GM06990 (cell line): Measurements from ENCODE around the gene FAM13C.

ENCODE experiments used
- DNase-seq: peaks from one replicate; pipeline ENCODE4 v3.0.0-alpha.2; 2011; ENCODE audit not compliant: insufficient read length; ENCODE audit errors: extremely low read depth
- H3K27me3 ChIP-seq: replicated peaks from 2 replicates; pipeline ENCODE4 v1.6.0; 2011; ENCODE audit warnings: low read length; ENCODE audit not compliant: control insufficient read depth, insufficient read depth
- H3K36me3 ChIP-seq: 2 replicates; pipeline ENCODE4 v1.5.1; 2011; ENCODE audit warnings: low read length; ENCODE audit not compliant: control insufficient read depth, insufficient read depth
- H3K4me3 ChIP-seq: replicated peaks from 2 replicates; pipeline ENCODE4 v1.5.1; 2011; ENCODE audit warnings: low read depth, mild to moderate bottlenecking, control low read depth, low read length
- TF ChIP-seq, protein P1 (sequence below): IDR thresholded peaks from 2 replicates; pipeline ENCODE4 v1.5.1; 2011; ENCODE audit warnings: low read length, control low read depth, mild to moderate bottlenecking, inconsistent platforms; ENCODE audit not compliant: insufficient read depth, poor library complexity, severe bottlenecking

FAM13C gene

DNA sequence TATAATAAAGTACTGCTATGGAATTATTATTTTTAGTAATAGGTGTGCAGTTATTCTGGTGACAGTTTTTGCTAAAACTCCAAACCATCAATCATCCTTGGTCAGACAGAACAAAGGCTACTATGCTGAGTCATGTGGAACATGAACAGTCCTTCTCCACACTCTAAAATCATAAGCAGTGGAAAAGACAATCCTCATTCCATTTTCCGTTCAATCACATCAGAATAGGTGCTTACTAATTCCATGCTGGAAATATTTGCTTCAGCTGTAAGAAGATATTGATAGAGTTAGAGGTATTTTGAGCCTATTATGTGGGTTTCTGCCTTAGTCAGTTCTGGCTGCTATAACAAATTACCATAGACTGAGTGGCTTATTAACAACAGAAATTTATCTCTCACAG, 82.9 kb downstream of the FAM13C start:
- Histone ChIP-seq H3K36me3 (no peaks in the 10 kb centered on the region), H3K27me3 (no peaks in the 10 kb centered on the region), H3K4me3 (no peak overlapping the region)
- TF ChIP-seq, protein P1, sequence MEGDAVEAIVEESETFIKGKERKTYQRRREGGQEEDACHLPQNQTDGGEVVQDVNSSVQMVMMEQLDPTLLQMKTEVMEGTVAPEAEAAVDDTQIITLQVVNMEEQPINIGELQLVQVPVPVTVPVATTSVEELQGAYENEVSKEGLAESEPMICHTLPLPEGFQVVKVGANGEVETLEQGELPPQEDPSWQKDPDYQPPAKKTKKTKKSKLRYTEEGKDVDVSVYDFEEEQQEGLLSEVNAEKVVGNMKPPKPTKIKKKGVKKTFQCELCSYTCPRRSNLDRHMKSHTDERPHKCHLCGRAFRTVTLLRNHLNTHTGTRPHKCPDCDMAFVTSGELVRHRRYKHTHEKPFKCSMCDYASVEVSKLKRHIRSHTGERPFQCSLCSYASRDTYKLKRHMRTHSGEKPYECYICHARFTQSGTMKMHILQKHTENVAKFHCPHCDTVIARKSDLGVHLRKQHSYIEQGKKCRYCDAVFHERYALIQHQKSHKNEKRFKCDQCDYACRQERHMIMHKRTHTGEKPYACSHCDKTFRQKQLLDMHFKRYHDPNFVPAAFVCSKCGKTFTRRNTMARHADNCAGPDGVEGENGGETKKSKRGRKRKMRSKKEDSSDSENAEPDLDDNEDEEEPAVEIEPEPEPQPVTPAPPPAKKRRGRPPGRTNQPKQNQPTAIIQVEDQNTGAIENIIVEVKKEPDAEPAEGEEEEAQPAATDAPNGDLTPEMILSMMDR, result no peak
- no peak for DNase-seq

DNA sequence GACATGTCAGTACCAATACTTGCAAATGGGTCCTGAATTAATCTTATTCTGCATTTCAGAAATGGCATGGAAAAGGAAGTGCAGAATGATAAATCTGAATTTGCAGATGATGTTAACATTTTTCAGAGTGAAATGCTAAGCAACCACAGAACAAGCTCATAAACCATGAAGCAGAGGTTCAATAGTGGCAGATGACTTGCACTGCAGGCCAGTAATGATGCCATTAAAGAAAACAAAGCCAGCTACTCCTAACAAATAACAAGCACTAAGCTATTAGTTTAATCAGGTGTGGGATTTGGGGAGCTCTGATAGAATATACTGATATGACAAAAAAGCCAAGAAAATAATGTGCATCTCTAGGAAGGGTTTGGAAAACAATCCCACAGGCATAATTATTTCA, 85.4 kb downstream of the FAM13C start:
- Histone ChIP-seq H3K36me3 (no peaks in the 10 kb centered on the region), H3K27me3 (no peaks in the 10 kb centered on the region), H3K4me3 (no peak overlapping the region)
- no peak for DNase-seq
- TF ChIP-seq, protein P1, result no peak

DNA sequence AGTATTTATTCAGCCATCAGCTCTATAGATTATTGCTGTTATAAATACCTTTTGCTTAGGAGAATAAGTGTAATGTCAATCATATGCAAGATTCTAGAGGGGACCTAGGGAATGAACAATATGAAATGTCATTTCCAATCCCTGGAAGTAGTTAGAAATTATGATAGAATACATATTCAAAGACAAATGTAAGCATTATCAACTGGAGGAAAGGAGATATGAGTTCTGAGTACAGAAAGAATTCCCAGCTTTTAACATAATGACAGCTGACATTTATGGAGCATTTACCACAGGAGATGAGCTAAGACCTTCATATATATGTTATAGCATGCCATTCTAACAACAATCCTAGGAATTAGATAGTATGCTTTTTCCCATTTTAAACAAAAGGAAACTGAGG, 86.2 kb downstream of the FAM13C start:
- TF ChIP-seq, protein P1, result no peak
- no peak overlapping the region for H3K4me3 ChIP-seq
- H3K36me3 ChIP-seq, result no peaks in the 10 kb centered on the region
- no peak for DNase-seq
- no peaks in the 10 kb centered on the region for H3K27me3 ChIP-seq

DNA sequence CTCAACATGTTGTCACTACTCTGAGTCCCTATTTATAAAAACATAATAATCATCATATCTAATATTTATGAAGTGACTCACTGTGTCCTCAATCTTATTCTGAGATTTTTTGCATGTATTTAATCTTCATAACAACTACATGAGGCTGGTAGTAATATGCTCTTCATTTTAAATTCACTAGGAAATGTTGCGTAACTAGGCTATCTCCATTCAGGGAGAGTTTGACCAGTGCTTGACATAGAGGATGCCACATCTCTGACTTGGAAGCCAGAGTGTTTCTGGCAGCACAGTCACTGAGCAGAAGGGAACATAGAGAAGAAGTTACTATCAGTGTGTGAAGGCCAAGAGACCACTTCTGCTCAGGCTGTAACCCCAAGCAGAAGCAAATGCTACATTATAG, 88.9 kb downstream of the FAM13C start:
- H3K4me3 ChIP-seq, result no peak overlapping the region
- no peaks in the 10 kb centered on the region for H3K36me3 ChIP-seq
- no peak for DNase-seq
- H3K27me3 ChIP-seq, result no peaks in the 10 kb centered on the region
- TF ChIP-seq, protein P1, result no peak

DNA sequence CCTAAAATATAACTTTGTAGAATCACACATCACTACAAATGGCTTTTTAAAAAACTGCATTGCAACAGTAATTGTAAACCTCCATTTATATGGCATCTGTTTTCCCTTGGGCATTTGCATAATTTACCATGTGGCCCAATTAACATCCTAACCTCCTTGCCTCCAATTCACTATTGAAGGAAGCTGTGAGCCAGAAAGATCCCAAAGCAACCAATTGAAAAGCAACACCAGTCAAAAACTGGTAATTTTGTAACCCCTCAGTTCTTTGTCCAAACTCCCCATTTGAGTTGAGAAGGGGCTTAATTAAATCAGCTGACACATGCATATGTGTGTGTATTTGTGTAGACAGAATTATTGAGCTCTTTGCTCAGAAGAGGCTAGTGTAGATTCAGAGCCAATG, 90.3 kb downstream of the FAM13C start:
- TF ChIP-seq, protein P1, result no peak
- Histone ChIP-seq H3K4me3 (no peak overlapping the region), H3K27me3 (no peaks in the 10 kb centered on the region), H3K36me3 (no peaks in the 10 kb centered on the region)
- DNase-seq, result no peak

DNA sequence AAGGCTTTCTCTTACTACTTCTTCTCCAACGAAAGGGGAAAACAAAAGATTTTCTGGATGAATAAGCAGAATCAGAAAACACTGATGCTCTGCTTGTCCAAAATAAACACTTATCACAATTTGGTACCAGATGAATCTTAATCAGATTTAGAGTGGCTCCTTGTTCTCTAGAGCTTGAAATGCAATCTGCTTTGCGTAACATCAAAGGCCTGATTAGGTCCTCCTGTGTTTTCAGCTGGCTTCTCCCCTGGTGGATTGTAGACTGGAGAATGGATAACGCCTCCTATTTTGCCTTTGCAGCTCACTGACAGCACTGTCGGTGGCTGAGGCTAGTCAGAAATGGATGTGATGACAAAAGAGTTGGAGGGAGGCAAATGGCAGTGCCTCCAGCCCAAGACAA, 91.2 kb downstream of the FAM13C start:
- DNase-seq, result no peak

More for the DNA sequence above, 91.2 kb downstream of the FAM13C start:
- Histone ChIP-seq H3K36me3 (no peaks in the 10 kb centered on the region), H3K4me3 (no peak overlapping the region), H3K27me3 (no peaks in the 10 kb centered on the region)
- TF ChIP-seq, protein P1, result no peak
